ENCODE data around the gene LZTS2. TPM values are rescaled to one million over a fixed set of nuclear protein-coding genes. Genes with fewer than 3 reads are reported as not detected.
A peak's percentile ranks its signal among the peaks of the same experiment; 100 is the strongest.

The LZTS2 gene
- total RNA-seq, 5 donors from 2014 or later (not counting 1 experiment from before 2014, with no cell fraction given), result 16.4 to 39.5 (median 35.4) TPM

DNA sequence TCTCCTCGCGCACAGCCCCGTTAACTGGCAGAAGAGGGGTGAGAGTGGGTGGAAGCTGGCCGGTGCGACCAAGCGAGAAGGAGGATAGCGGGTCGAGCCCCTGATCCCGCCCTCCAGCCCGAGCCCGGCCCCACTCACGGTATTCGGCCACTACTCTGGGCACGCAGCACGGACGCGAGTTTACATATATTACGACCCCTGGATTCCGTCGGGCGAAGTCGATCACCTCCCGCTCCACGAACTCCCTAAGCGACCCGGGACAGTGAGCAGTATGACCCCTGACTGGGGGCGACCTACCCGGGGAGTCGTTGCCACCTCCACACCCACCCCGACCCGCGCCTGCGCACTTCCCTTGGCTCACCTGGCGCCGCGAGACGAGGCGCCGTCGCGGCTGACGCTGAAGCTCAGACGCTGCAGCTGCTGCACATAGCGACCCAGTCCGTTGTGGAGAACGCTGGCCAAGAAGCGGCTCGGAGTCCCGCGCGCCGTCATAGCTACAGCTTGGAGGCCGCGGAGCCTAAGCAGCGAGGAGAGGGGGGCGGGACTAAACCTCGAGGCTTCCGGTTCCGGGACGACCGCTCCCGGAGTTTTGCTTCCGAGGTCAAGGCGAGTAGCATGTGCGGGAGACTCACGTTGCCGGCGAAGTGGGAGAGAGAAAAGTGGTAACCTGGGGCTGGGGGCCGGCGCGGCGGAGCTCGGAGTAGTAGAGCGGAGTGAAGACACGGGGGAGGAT lies 12.5 kb upstream of the LZTS2 start, which contains the start of the genes MRPL43 and TWNK:
Gene MRPL43 (minus strand): TSS at position 546 of the 733 bp plus-strand sequence. CDS start 54 bp downstream, at position 492.
Gene TWNK (plus strand): TSS at position 592 of the 733 bp plus-strand sequence. CDS start 668 bp downstream, outside the sequence.
- H3K27ac ChIP-seq (ENCODE audit: low read length), result peak within 1 kb of the TSS; percentile 20
- peaks cover 38 to 50% (median 44%) of the 10 kb centered on the region in 3 donors for H3K4me1 Mint-ChIP-seq
- ChIA-PET CTCF (interaction anchor here (0.9 to 3.3 kb wide), 4 partner anchors 10 to 44 kb away, joined by 3 to 11 read pairs (median 4); partner anchors contain the start of genes PDZD7 (in 1 of the 2) and SFXN3 (in 1 of the 2)), POLR2A (interaction anchor here in 1 of 2 donors (0.6 kb wide), 1 partner anchor 808 kb away, joined by 4 read pairs; no protein-coding TSS in a partner anchor)
- under 1% methylated on average over 75 of the region's 75 CpGs for WGBS (ENCODE audit: insufficient coverage)
- peak within 1 kb of the TSS; percentile 91 to 92 for H3K4me3 ChIP-seq (ENCODE audit: control insufficient read depth in 1 of 2, extremely low read depth in 1 of 2, low read length in 1 of 2)
- no peaks in the 10 kb centered on the region for H3K9me3 ChIP-seq
- peaks cover 44% of the 10 kb centered on the region for H3K36me3 Mint-ChIP-seq
- ATAC-seq (replicated peaks in 1 of 4) (peak; percentile 94 to 97 (median 96)), DNase-seq (peak; percentile 67 to 90 (median 82))
- H3K27ac Mint-ChIP-seq, result peak within 1 kb of the TSS; percentile 86 to 96
- no peaks in the 10 kb centered on the region for H3K9me3 Mint-ChIP-seq
- peak within 1 kb of the TSS; percentile 89 to 99 (median 93) for H3K4me3 Mint-ChIP-seq
- no peaks in the 10 kb centered on the region for H3K27me3 Mint-ChIP-seq
- no peaks in the 10 kb centered on the region for H3K27me3 ChIP-seq (replicated peaks in 1 of 2; ENCODE audit: control insufficient read depth in 2 of 2, extremely low read depth in 1 of 2, insufficient read depth in 2 of 2, low read length in 1 of 2)
- peaks cover 12 to 37% of the 10 kb centered on the region in 2 donors for H3K36me3 ChIP-seq (ENCODE audit: control insufficient read depth in 2 of 2, extremely low read depth in 1 of 2, insufficient read depth in 1 of 2, low read length in 1 of 2)
- H3K4me1 ChIP-seq (ENCODE audit: control insufficient read depth in 1 of 2, extremely low read depth in 1 of 2, insufficient read depth in 2 of 2, low read length in 2 of 2), result peaks cover 7 to 39% of the 10 kb centered on the region in 2 experiments

DNA sequence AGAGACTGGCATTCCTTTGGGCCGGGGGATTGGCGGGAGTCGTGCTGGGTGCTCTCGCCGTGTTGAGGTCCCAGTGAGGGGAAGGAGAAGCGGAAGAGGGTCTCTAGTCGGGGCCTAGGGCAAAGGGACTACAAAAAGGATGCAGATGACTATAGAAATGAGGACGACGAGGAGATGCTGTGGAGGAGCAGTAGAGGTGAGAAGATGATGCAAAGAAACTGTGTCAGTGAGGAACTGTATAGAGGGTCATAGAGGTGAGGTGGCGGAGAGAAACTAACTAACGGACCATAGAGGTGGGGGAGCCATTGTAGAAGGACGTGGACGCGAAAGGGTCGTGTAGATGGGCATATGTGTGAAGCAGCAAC lies 11.9 kb upstream of the LZTS2 start:
- H3K4me1 ChIP-seq (ENCODE audit: control insufficient read depth in 1 of 2, extremely low read depth in 1 of 2, insufficient read depth in 2 of 2, low read length in 2 of 2), result peaks cover 7 to 39% of the 10 kb centered on the region in 2 experiments
- ChIA-PET POLR2A (no interaction called here), CTCF (interaction anchor here (0.9 to 3.3 kb wide), 3 partner anchors 9 to 44 kb away, joined by 3 to 11 read pairs (median 4); partner anchors contain the start of genes PDZD7 (in 1 of the 2) and SFXN3 (in 1 of the 2))
- peaks cover 12 to 36% of the 10 kb centered on the region in 2 donors for H3K36me3 ChIP-seq (ENCODE audit: control insufficient read depth in 2 of 2, extremely low read depth in 1 of 2, insufficient read depth in 1 of 2, low read length in 1 of 2)
- Mint-ChIP-seq H3K27ac (peak overlapping the region; percentile 86 to 96), H3K4me1 (peaks cover 38 to 50% (median 44%) of the 10 kb centered on the region in 3 donors), H3K4me3 (peak overlapping the region; percentile 89 to 99 (median 93)), H3K9me3 (no peaks in the 10 kb centered on the region), H3K27me3 (no peaks in the 10 kb centered on the region), H3K36me3 (peaks cover 38% of the 10 kb centered on the region)
- no peak overlapping the region for H3K27ac ChIP-seq (ENCODE audit: low read length)
- no peak for DNase-seq
- H3K4me3 ChIP-seq (ENCODE audit: control insufficient read depth in 1 of 2, extremely low read depth in 1 of 2, low read length in 1 of 2), result peak overlapping the region; percentile 91 to 92
- no peaks in the 10 kb centered on the region for H3K9me3 ChIP-seq
- no peaks in the 10 kb centered on the region for H3K27me3 ChIP-seq (replicated peaks in 1 of 2; ENCODE audit: control insufficient read depth in 2 of 2, extremely low read depth in 1 of 2, insufficient read depth in 2 of 2, low read length in 1 of 2)
- ATAC-seq (replicated peaks in 1 of 4), result peak in 3 of 4 experiments; percentile 1 to 12 (median 1)
- 3% methylated on average over 15 of the region's 15 CpGs for WGBS (ENCODE audit: insufficient coverage)

DNA sequence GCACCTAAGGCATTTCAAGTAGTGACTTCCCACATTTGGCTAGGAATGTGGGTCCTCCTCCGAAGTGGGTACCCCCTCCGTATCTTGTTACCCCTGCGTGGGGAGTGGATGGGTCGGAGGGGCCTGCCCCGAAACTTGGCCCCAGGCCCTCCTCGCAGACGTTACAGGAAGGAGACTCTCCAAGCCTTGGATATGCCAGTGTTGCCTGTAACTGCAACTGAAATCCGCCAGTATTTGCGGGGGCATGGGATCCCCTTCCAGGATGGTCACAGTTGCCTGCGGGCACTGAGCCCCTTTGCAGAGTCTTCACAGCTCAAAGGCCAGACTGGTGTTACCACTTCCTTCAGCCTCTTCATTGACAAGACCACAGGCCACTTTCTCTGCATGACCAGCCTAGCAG lies 11.4 kb upstream of the LZTS2 start:
- Mint-ChIP-seq H3K27me3 (no peaks in the 10 kb centered on the region), H3K4me1 (peaks cover 38 to 50% (median 43%) of the 10 kb centered on the region in 3 donors), H3K36me3 (peaks cover 38% of the 10 kb centered on the region), H3K27ac (no peak overlapping the region), H3K4me3 (peak overlapping the region; percentile 89 to 99 (median 93)), H3K9me3 (no peaks in the 10 kb centered on the region)
- H3K9me3 ChIP-seq, result no peaks in the 10 kb centered on the region
- peaks cover 7 to 39% of the 10 kb centered on the region in 2 experiments for H3K4me1 ChIP-seq (ENCODE audit: control insufficient read depth in 1 of 2, extremely low read depth in 1 of 2, insufficient read depth in 2 of 2, low read length in 2 of 2)
- 77% methylated on average over 10 of the region's 10 CpGs for WGBS (ENCODE audit: insufficient coverage)
- DNase-seq (no peak), ATAC-seq (replicated peaks in 1 of 4) (no peak)
- H3K4me3 ChIP-seq (ENCODE audit: control insufficient read depth in 1 of 2, extremely low read depth in 1 of 2, low read length in 1 of 2), result peak overlapping the region; percentile 91 to 92
- POLR2A ChIA-PET, result no interaction called here
- CTCF ChIA-PET, result interaction anchor here in 1 of 2 donors (3.3 kb wide), 1 partner anchor 9 kb away, joined by 11 read pairs; no protein-coding TSS in a partner anchor
- H3K27ac ChIP-seq (ENCODE audit: low read length), result no peak overlapping the region
- H3K36me3 ChIP-seq (ENCODE audit: control insufficient read depth in 2 of 2, extremely low read depth in 1 of 2, insufficient read depth in 1 of 2, low read length in 1 of 2), result peaks cover 12 to 35% of the 10 kb centered on the region in 2 donors
- H3K27me3 ChIP-seq (replicated peaks in 1 of 2; ENCODE audit: control insufficient read depth in 2 of 2, extremely low read depth in 1 of 2, insufficient read depth in 2 of 2, low read length in 1 of 2), result no peaks in the 10 kb centered on the region

DNA sequence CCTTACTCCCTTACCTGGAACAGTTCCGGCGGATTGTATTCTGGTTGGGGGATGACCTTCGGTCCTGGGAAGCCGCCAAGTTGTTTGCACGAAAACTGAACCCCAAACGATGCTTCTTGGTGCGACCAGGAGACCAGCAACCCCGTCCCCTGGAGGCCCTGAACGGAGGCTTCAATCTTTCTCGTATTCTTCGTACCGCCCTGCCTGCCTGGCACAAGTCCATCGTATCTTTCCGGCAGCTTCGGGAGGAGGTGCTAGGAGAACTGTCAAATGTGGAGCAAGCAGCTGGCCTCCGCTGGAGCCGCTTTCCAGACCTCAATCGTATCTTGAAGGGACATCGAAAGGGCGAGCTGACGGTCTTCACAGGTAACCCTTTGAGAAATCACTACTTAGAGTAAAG lies 10.5 kb upstream of the LZTS2 start:
- Mint-ChIP-seq H3K27ac (no peak overlapping the region), H3K27me3 (no peaks in the 10 kb centered on the region), H3K9me3 (no peaks in the 10 kb centered on the region), H3K4me3 (no peak overlapping the region), H3K4me1 (peaks cover 38 to 50% (median 43%) of the 10 kb centered on the region in 3 donors), H3K36me3 (peaks cover 37% of the 10 kb centered on the region)
- Histone ChIP-seq H3K27ac (ENCODE audit: low read length) (no peak overlapping the region), H3K27me3 (replicated peaks in 1 of 2; ENCODE audit: control insufficient read depth in 2 of 2, extremely low read depth in 1 of 2, insufficient read depth in 2 of 2, low read length in 1 of 2) (no peaks in the 10 kb centered on the region), H3K4me3 (ENCODE audit: control insufficient read depth in 1 of 2, extremely low read depth in 1 of 2, low read length in 1 of 2) (no peak overlapping the region), H3K9me3 (no peaks in the 10 kb centered on the region), H3K4me1 (ENCODE audit: control insufficient read depth in 1 of 2, extremely low read depth in 1 of 2, insufficient read depth in 2 of 2, low read length in 2 of 2) (peaks cover 7 to 39% of the 10 kb centered on the region in 2 experiments), H3K36me3 (ENCODE audit: control insufficient read depth in 2 of 2, extremely low read depth in 1 of 2, insufficient read depth in 1 of 2, low read length in 1 of 2) (peaks cover 12 to 33% of the 10 kb centered on the region in 2 donors)
- ChIA-PET POLR2A (no interaction called here), CTCF (interaction anchor here in 1 of 2 donors (3.3 kb wide), 1 partner anchor 8 kb away, joined by 11 read pairs; no protein-coding TSS in a partner anchor)
- DNase-seq, result no peak
- WGBS (ENCODE audit: insufficient coverage), result 94% methylated on average over 21 of the region's 21 CpGs
- ATAC-seq (replicated peaks in 1 of 4), result no peak

DNA sequence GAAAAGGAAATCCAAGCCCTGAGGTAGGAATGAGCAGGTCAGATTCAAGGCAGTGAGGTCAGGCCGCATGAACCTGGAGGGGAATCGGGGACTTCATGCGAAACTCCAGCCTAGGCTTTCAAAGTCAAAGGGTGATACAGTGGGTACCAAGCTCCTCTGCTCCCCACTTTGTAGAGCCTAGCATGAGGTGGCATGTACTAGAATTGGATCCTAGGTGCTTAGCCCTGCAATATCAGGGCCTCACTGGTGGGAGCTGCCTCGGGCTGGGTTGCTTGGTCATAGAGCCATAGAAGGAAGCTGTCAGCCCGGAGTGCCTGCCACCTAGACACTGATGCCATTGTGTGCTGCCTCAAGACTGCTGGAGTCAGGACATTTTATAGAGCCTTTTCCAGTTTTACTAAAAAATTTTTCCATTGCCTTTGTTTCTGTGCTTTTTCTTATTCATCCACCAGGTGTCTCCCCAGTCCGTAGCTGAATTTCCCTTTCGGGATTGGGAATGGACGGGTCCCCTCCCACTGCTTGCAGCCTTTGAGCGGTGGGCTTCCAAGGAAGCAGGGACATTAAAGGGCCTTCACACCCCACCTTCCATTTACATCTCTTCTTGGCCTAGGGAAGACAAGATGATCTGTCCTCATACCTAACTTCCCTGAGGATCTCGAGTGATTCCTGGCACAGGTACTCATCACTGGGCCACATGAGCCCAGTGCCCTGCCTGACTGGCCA lies 5.5 kb upstream of the LZTS2 start:
- peaks cover 16% of the 10 kb centered on the region for H3K36me3 Mint-ChIP-seq
- H3K9me3 ChIP-seq, result no peaks in the 10 kb centered on the region
- no peak for ATAC-seq (replicated peaks in 1 of 4)
- no peak overlapping the region for H3K4me3 ChIP-seq (ENCODE audit: control insufficient read depth in 1 of 2, extremely low read depth in 1 of 2, low read length in 1 of 2)
- no peaks in the 10 kb centered on the region for H3K9me3 Mint-ChIP-seq
- no peak for DNase-seq
- no peaks in the 10 kb centered on the region for H3K27me3 ChIP-seq (replicated peaks in 1 of 2; ENCODE audit: control insufficient read depth in 2 of 2, extremely low read depth in 1 of 2, insufficient read depth in 2 of 2, low read length in 1 of 2)
- peaks cover 12 to 31% of the 10 kb centered on the region in 2 experiments for H3K4me1 ChIP-seq (ENCODE audit: control insufficient read depth in 1 of 2, extremely low read depth in 1 of 2, insufficient read depth in 2 of 2, low read length in 2 of 2)
- CTCF ChIA-PET, result interaction anchor here in 1 of 2 donors (1.5 kb wide), 1 partner anchor 20 kb away, joined by 4 read pairs; no protein-coding TSS in a partner anchor
- peak overlapping the region; percentile 65 to 66 for H3K27ac Mint-ChIP-seq
- H3K4me1 Mint-ChIP-seq, result peaks cover 28 to 42% (median 37%) of the 10 kb centered on the region in 3 donors
- 89% methylated on average over 10 of the region's 10 CpGs for WGBS (ENCODE audit: insufficient coverage)
- no peak overlapping the region for H3K4me3 Mint-ChIP-seq
- H3K27me3 Mint-ChIP-seq, result no peaks in the 10 kb centered on the region
- POLR2A ChIA-PET, result no interaction called here
- H3K36me3 ChIP-seq (ENCODE audit: control insufficient read depth in 2 of 2, extremely low read depth in 1 of 2, insufficient read depth in 1 of 2, low read length in 1 of 2), result peaks cover 10 to 25% of the 10 kb centered on the region in 2 donors
- no peak overlapping the region for H3K27ac ChIP-seq (ENCODE audit: low read length)

DNA sequence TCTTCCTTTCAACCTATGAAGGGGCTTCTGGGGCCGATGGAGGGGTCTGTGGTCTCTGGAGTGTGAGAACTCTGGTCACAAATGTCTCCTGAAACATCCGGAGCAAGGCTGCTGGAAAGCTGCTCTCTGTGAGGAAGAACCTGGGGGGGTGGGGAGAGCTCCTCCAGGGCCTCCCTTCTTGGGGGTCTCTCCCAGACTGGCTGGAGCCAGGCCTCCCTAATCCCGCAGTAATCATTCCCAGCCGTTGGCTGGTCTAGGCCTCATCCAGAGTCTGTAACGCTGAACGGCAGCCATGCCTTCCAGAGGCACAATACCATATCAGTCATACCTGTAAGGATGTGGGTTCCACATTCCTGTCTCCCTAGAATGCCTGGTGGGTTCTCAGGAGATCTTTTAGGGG lies 4.4 kb upstream of the LZTS2 start:
- WGBS (ENCODE audit: insufficient coverage), result 93% methylated on average over 3 of the region's 6 CpGs
- ChIA-PET CTCF (no interaction called here), POLR2A (no interaction called here)
- H3K36me3 ChIP-seq (ENCODE audit: control insufficient read depth in 2 of 2, extremely low read depth in 1 of 2, insufficient read depth in 1 of 2, low read length in 1 of 2), result peaks cover 10 to 19% of the 10 kb centered on the region in 2 donors
- ATAC-seq (replicated peaks in 1 of 4) (no peak), DNase-seq (no peak)
- Mint-ChIP-seq H3K4me1 (peaks cover 26 to 34% (median 33%) of the 10 kb centered on the region in 3 donors), H3K9me3 (no peaks in the 10 kb centered on the region), H3K4me3 (peak overlapping the region; percentile 34 to 95 (median 39)), H3K27me3 (no peaks in the 10 kb centered on the region), H3K27ac (peak overlapping the region; percentile 93 to 97), H3K36me3 (peaks cover 16% of the 10 kb centered on the region)
- H3K27ac ChIP-seq (ENCODE audit: low read length), result no peak overlapping the region
- no peaks in the 10 kb centered on the region for H3K27me3 ChIP-seq (replicated peaks in 1 of 2; ENCODE audit: control insufficient read depth in 2 of 2, extremely low read depth in 1 of 2, insufficient read depth in 2 of 2, low read length in 1 of 2)
- H3K4me3 ChIP-seq (ENCODE audit: control insufficient read depth in 1 of 2, extremely low read depth in 1 of 2, low read length in 1 of 2), result no peak overlapping the region
- peaks cover 12 to 29% of the 10 kb centered on the region in 2 experiments for H3K4me1 ChIP-seq (ENCODE audit: control insufficient read depth in 1 of 2, extremely low read depth in 1 of 2, insufficient read depth in 2 of 2, low read length in 2 of 2)
- H3K9me3 ChIP-seq, result no peaks in the 10 kb centered on the region

Measured in T-cell (primary cell).